IMR-90 (cell line): ENCODE results near the gene ETV6. TPM values are rescaled to one million over a fixed set of nuclear protein-coding genes. Genes with fewer than 3 reads are reported as not detected.
A peak's percentile ranks its signal among the peaks of the same experiment; 100 is the strongest.

Experiments
- ATAC-seq: fragments of 200-7000 bp; cut with Tn5 transposase; 2 replicates; pipeline ENCODE4 v1.9.1; 2020; ENCODE audit warnings: low read depth, mild to moderate bottlenecking, moderate library complexity
- BruUV-seq: library from RNA; stranded (reverse); fragments of 400-500 nt; replicated peaks from 2 replicates; lab custom pipeline; 2021; lab: Mats Ljungman, UMichigan
- CTCF ChIA-PET: fragments of 300-600 bp; formaldehyde crosslinking; extraction: SDS; loops from one replicate; lab custom pipeline; 2021; ENCODE audit warnings: antibody characterized with exemption; lab: Yijun Ruan, JAX
- POLR2A ChIA-PET: fragments of 300-600 bp; sonication (Branson Sonifier 250); formaldehyde crosslinking; loops from one replicate; lab custom pipeline; 2022; ENCODE audit warnings: antibody characterized with exemption; ENCODE audit not compliant: unreplicated experiment; lab: Charles Lee
- DNase-seq: peaks from one replicate; pipeline ENCODE4 v3.0.0; 2013
- H2AFZ ChIP-seq: replicated peaks from 2 replicates; pipeline ENCODE3; 2013; ENCODE audit warnings: low read length, mild to moderate bottlenecking; ENCODE audit not compliant: poor library complexity
- H2AK5ac ChIP-seq: 2 replicates; pipeline ENCODE4 v1.6.1; 2013; ENCODE audit warnings: low read depth, low read length, inconsistent platforms
- H2AK9ac ChIP-seq: replicated peaks from 2 replicates; pipeline ENCODE3; 2013; ENCODE audit warnings: mild to moderate bottlenecking, low read depth, low read length, moderate library complexity; ENCODE audit not compliant: poor library complexity
- H2BK120ac ChIP-seq: 2 replicates; pipeline ENCODE4 v1.6.1; 2013; ENCODE audit warnings: low read depth, low read length, inconsistent platforms
- H2BK15ac ChIP-seq: 3 replicates; pipeline ENCODE4 v1.6.1; 2013; ENCODE audit warnings: low read depth, low read length, inconsistent platforms
- H2BK20ac ChIP-seq: 2 replicates; pipeline ENCODE4 v1.6.1; 2013; ENCODE audit warnings: low read depth, mild to moderate bottlenecking, inconsistent platforms, low read length, moderate library complexity
- H2BK5ac ChIP-seq: 2 replicates; pipeline ENCODE4 v1.6.1; 2013; ENCODE audit warnings: mild to moderate bottlenecking, low read depth, low read length, inconsistent platforms; ENCODE audit not compliant: poor library complexity, severe bottlenecking
- H3K14ac ChIP-seq: replicated peaks from 2 replicates; pipeline ENCODE4 v1.6.1; 2013; ENCODE audit warnings: low read depth, low read length, inconsistent platforms
- H3K18ac ChIP-seq: 2 replicates; pipeline ENCODE4 v1.6.1; 2013; ENCODE audit warnings: low read depth, low read length, control low read depth
- H3K23ac ChIP-seq: 2 replicates; pipeline ENCODE4 v1.6.1; 2013; ENCODE audit warnings: low read depth, low read length, inconsistent platforms
- H3K27ac ChIP-seq: 2 replicates; pipeline ENCODE4 v1.5.1; 2013; ENCODE audit warnings: mild to moderate bottlenecking, control low read depth, low read length; ENCODE audit not compliant: insufficient read depth
- H3K27me3 ChIP-seq: 2 replicates; pipeline ENCODE4 v1.6.1; 2013; ENCODE audit warnings: low read length; ENCODE audit not compliant: control insufficient read depth, insufficient read depth
- H3K36me3 ChIP-seq: 2 replicates; pipeline ENCODE4 v1.6.1; 2013; ENCODE audit warnings: low read length, mixed read lengths; ENCODE audit not compliant: control insufficient read depth, insufficient read depth
- H3K4ac ChIP-seq: 2 replicates; pipeline ENCODE4 v1.6.1; 2013; ENCODE audit warnings: low read depth, low read length, inconsistent platforms
- H3K4me1 ChIP-seq: 2 replicates; pipeline ENCODE4 v1.6.1; 2013; ENCODE audit warnings: low read length, mixed read lengths; ENCODE audit not compliant: control insufficient read depth, insufficient read depth
- H3K4me2 ChIP-seq: 2 replicates; pipeline ENCODE4 v1.6.1; 2013; ENCODE audit warnings: low read depth, mild to moderate bottlenecking, control low read depth, low read length, moderate library complexity
- H3K4me3 ChIP-seq: 2 replicates; pipeline ENCODE4 v1.5.1; 2013; ENCODE audit warnings: low read depth, mild to moderate bottlenecking, control low read depth, low read length, moderate library complexity; ENCODE audit not compliant: insufficient read depth
- H3K56ac ChIP-seq: 2 replicates; pipeline ENCODE4 v1.6.1; 2013; ENCODE audit warnings: low read length, inconsistent platforms; ENCODE audit not compliant: insufficient read depth; ENCODE audit errors: extremely low read depth
- H3K79me1 ChIP-seq, 2 experiments: 2 replicates each; pipeline ENCODE4 v1.6.1; 2013; ENCODE audit warnings: low read length in 2 of 2, inconsistent platforms in 1 of 2, low read depth in 1 of 2
- H3K9ac ChIP-seq: 2 replicates; pipeline ENCODE4 v1.6.1; 2013; ENCODE audit warnings: low read depth, low read length, control low read depth
- H3K9me1 ChIP-seq: 2 replicates; pipeline ENCODE4 v1.6.1; 2013; ENCODE audit warnings: low read length, inconsistent platforms; ENCODE audit not compliant: insufficient read depth
- H3K9me3 ChIP-seq: 2 replicates; pipeline ENCODE4 v1.6.1; 2013; ENCODE audit warnings: low read length; ENCODE audit not compliant: control insufficient read depth, insufficient read depth
- H4K20me1 ChIP-seq: 2 replicates; pipeline ENCODE4 v1.6.1; 2013; ENCODE audit warnings: low read length, inconsistent platforms; ENCODE audit not compliant: insufficient read depth
- H4K5ac ChIP-seq: 2 replicates; pipeline ENCODE4 v1.6.1; 2013; ENCODE audit warnings: mild to moderate bottlenecking, low read depth, low read length, control low read depth
- H4K8ac ChIP-seq, 2 experiments: 2 replicates each; pipeline ENCODE4 v1.6.1; 2013; ENCODE audit warnings: low read depth in 2 of 2, low read length in 2 of 2, control low read depth in 1 of 2, inconsistent platforms in 1 of 2
- H4K91ac ChIP-seq: 2 replicates; pipeline ENCODE4 v1.6.1; 2013; ENCODE audit warnings: low read depth, low read length, inconsistent platforms; ENCODE audit not compliant: insufficient read depth
- BHLHE40 ChIP-seq: fragments of 150-350 bp; IDR thresholded peaks from 2 replicates; pipeline ENCODE4 v1.6.1; 2016; ENCODE audit warnings: mild to moderate bottlenecking, low read depth, low read length
- CEBPB ChIP-seq: IDR thresholded peaks from 2 replicates; pipeline ENCODE4 v1.6.1; 2012; ENCODE audit warnings: low read depth, low read length, improper control_type of control experiment
- CHD1 ChIP-seq: IDR thresholded peaks from 2 replicates; pipeline ENCODE4 v1.6.1; 2012; ENCODE audit warnings: low read depth, low read length, improper control_type of control experiment
- CTCF ChIP-seq: conservative IDR thresholded peaks from 2 replicates; pipeline ENCODE4 v1.5.1; 2012; ENCODE audit warnings: mild to moderate bottlenecking, low read depth, low read length, improper control_type of control experiment
- ELK1 ChIP-seq: fragments of 150-350 bp; IDR thresholded peaks from 2 replicates; pipeline ENCODE4 v1.6.1; 2016; ENCODE audit warnings: low read depth, mild to moderate bottlenecking, low read length, moderate library complexity, borderline replicate concordance
- FOS ChIP-seq: fragments of 150-350 bp; IDR thresholded peaks from 2 replicates; pipeline ENCODE4 v1.6.1; 2016; ENCODE audit warnings: low read depth, low read length
- MAFK ChIP-seq: IDR thresholded peaks from 2 replicates; pipeline ENCODE4 v1.6.1; 2012; ENCODE audit warnings: low read depth, low read length, improper control_type of control experiment
- MAZ ChIP-seq: IDR thresholded peaks from 2 replicates; pipeline ENCODE4 v1.6.1; 2012; ENCODE audit warnings: low read depth, mild to moderate bottlenecking, low read length, improper control_type of control experiment, moderate library complexity, borderline replicate concordance
- MXI1 ChIP-seq: IDR thresholded peaks from 2 replicates; pipeline ENCODE4 v1.6.1; 2012; ENCODE audit warnings: low read depth, mild to moderate bottlenecking, low read length, moderate library complexity, borderline replicate concordance
- NFE2L2 ChIP-seq: fragments of 150-350 bp; IDR thresholded peaks from 2 replicates; pipeline ENCODE4 v1.6.1; 2016; ENCODE audit warnings: low read depth, mild to moderate bottlenecking, low read length
- POLR2A ChIP-seq: IDR thresholded peaks from 2 replicates; pipeline ENCODE4 v1.6.1; 2012; ENCODE audit warnings: mild to moderate bottlenecking, low read depth, low read length
- RAD21 ChIP-seq: IDR thresholded peaks from 2 replicates; pipeline ENCODE4 v1.6.1; 2012; ENCODE audit warnings: low read length, improper control_type of control experiment
- RFX5 ChIP-seq: IDR thresholded peaks from 2 replicates; pipeline ENCODE4 v1.8.0; 2012; ENCODE audit warnings: low read depth, mild to moderate bottlenecking, low read length, moderate library complexity
- SMC3 ChIP-seq: fragments of 150-350 bp; IDR thresholded peaks from 2 replicates; pipeline ENCODE4 v1.6.1; 2016; ENCODE audit warnings: low read depth, mild to moderate bottlenecking, antibody characterized with exemption, low read length, moderate library complexity
- USF2 ChIP-seq: fragments of 150-350 bp; IDR thresholded peaks from 2 replicates; pipeline ENCODE4 v1.6.1; 2017; ENCODE audit warnings: mild to moderate bottlenecking, antibody characterized with exemption, low read length, low read depth
- WGBS, 2 experiments: methylation state at CpG; one replicate each; pipeline versions ENCODE4 v1.1.5 to v1.1.7; 2013; ENCODE audit warnings: missing lambda C conversion rate in 2 of 2; ENCODE audit not compliant: insufficient read length in 1 of 2; ENCODE audit errors: extremely low coverage in 2 of 2; 5-methylcytosine and 5-hydroxymethylcytosine counted together
- dilution Hi-C: fragments of 300-500 bp; cut with HindIII; formaldehyde crosslinking; loops from one replicate; pipeline ENCODE4 v1.14.3; 2018; ENCODE audit warnings: low sequenced_read_pairs; ENCODE audit not compliant: unreplicated experiment
- in situ Hi-C: fragments of 300-500 bp; cut with MboI; formaldehyde crosslinking; loops from 3 replicates; pipeline ENCODE4 v1.14.3; 2019; ENCODE audit warnings: low sequenced_read_pairs, inconsistent platforms, mixed read lengths
- intact Hi-C: fragments of 100-400 bp; cut with micrococcal nuclease; formaldehyde crosslinking; loops from 2 replicates; pipeline ENCODE4 v1.10.0; 2022
- polyA plus RNA-seq, 3 experiments: library from polyadenylated mRNA; depleted of rRNA; stranded (reverse); fragments of >200 nt; gene quantifications; 2 replicates each; pipeline ENCODE4 v1.2.3, GENCODE V29; 2012; ENCODE audit warnings: low replicate concordance in 1 of 3
- total RNA-seq: library from RNA; depleted of rRNA; stranded (reverse); fragments of >200 nt; gene quantifications from 2 replicates; pipeline ENCODE4 v1.2.3, GENCODE V29; 2012

ETV6 gene
- total and polyA plus RNA-seq, 2 of the 4 experiments (the other 2 are of a cell fraction) = 8.4 to 9.9 TPM

GRCh38 chr12:11727133-11727664, 77.7 kb downstream of the ETV6 start:
- Histone ChIP-seq H4K91ac (no peak overlapping the region), H4K20me1 (no peaks in the 10 kb centered on the region), H3K4me1 (peaks cover 22% of the 10 kb centered on the region), H3K36me3 (no peaks in the 10 kb centered on the region), H2AK5ac (peak overlapping the region; percentile 50; the same call in 1 of the 2 replicates), H2AK9ac (no peak overlapping the region), H3K9me1 (peaks cover 27% of the 10 kb centered on the region), H3K27ac (no peak overlapping the region), H2BK5ac (no peak overlapping the region), H3K23ac (0 out of 2 replicates have a peak overlapping the region, but pooled peaks have one; percentile 51), H4K8ac (no peak overlapping the region), H3K4me2 (no peak overlapping the region), H3K9me3 (no peaks in the 10 kb centered on the region), H3K14ac (no peak overlapping the region), H4K5ac (no peak overlapping the region), H3K4ac (peak overlapping the region; percentile 8; the same call in 1 of the 2 replicates), H2BK20ac (no peak overlapping the region; the same call in 1 of the 2 replicates), H2BK15ac (no peak overlapping the region), H3K9ac (no peak overlapping the region), H2BK120ac (0 out of 2 replicates have a peak overlapping the region, but pooled peaks have one; percentile 17), H3K18ac (no peak overlapping the region), H3K56ac (no peak overlapping the region), H2AFZ (no peak overlapping the region), H3K27me3 (no peaks in the 10 kb centered on the region), H3K79me1 (peaks cover 50 to 93% of the 10 kb centered on the region in 2 experiments), H3K4me3 (no peak overlapping the region)
- no peak for ATAC-seq
- DNase-seq = no peak
- POLR2A ChIA-PET = no interaction called here
- TF ChIP-seq USF2 (no peak), FOS (no peak), RAD21 (no peak), POLR2A (no peak), NFE2L2 (no peak), MXI1 (no peak), CHD1 (no peak), SMC3 (no peak), CTCF (no peak), RFX5 (no peak), MAFK (no peak), ELK1 (no peak), CEBPB (no peak), MAZ (no peak), BHLHE40 (no peak)
- in situ Hi-C loops (no loop called here), dilution Hi-C loops (no loop called here), intact Hi-C loops (no loop called here)
- WGBS, 2 experiments = 100% methylated on average over 1 of the region's 12 CpGs; no CpG with 5 or more reads in 1 of the 2 experiments
- no TSS peak for BruUV-seq
- CTCF ChIA-PET = interaction anchor here (0.9 kb wide), 1 partner anchor 124 kb away, joined by 3 read pairs; no protein-coding TSS in a partner anchor
